Airway epithelial cell (primary cell): Measurements from ENCODE around the gene F7. TPM values are rescaled to one million over a fixed set of nuclear protein-coding genes. Genes with fewer than 3 reads are reported as not detected.

Experiments used
- total RNA-seq: library from RNA; depleted of rRNA; stranded (reverse); fragments of >200 nt; gene quantifications from 2 replicates; pipeline ENCODE4 v1.2.3, GENCODE V29; 2015

The F7 gene
- total RNA-seq, result not detected in 2 replicates

GRCh38 chr13:113105032-113105920 is at the start of gene F7:
F7 (plus strand) TSS chr13:113105791; CDS start chr13:113105842, 51 bp downstream.

GRCh38 chr13:113122550-113123225 is 17.1 kb downstream of the F7 start, which contains the start of gene F10:
F10 (plus strand) TSS chr13:113122799; CDS start chr13:113122856, 57 bp downstream.

GRCh38 chr13:113157929-113158747 is 52.5 kb downstream of the F7 start, which contains the start of gene PROZ:
PROZ (plus strand) TSS chr13:113158648; CDS start chr13:113158661, 13 bp downstream.

Other genes starting within 250 kb of the F7 start
- gene MCF2L, start 136.6 kb upstream of the F7 start, total RNA-seq, result 1.7 TPM in 1 of 2 replicates, not detected in the other
- 0.21 TPM in 1 of 2 replicates, not detected in the other for gene F10, start 17.0 kb downstream of the F7 start, total RNA-seq
- not detected in 2 replicates for gene PROZ, start 52.9 kb downstream of the F7 start, total RNA-seq
- 35.1 and 38.9 TPM in 2 replicates for gene PCID2, start 102.9 kb downstream of the F7 start, total RNA-seq
- 58.1 and 108 TPM in 2 replicates for gene CUL4A, start 103.8 kb downstream of the F7 start, total RNA-seq
- gene LAMP1, start 191.4 kb downstream of the F7 start, total RNA-seq, result 152 and 184 TPM in 2 replicates